K562 (cell line): ENCODE data around the gene INO80D.

Experiments used
- CBX5 ChIP-seq: IDR thresholded peaks from 2 replicates; pipeline ENCODE4 v1.6.1; 2014; ENCODE audit warnings: low read depth, borderline replicate concordance
- EHMT2 ChIP-seq: fragments of 450-650 bp; IDR thresholded peaks from 2 replicates; pipeline ENCODE4 v1.6.1; 2018; ENCODE audit warnings: antibody characterized with exemption
- ILF3 ChIP-seq: fragments of 450-650 bp; IDR thresholded peaks from 2 replicates; pipeline ENCODE4 v1.6.1; 2018; ENCODE audit warnings: antibody characterized with exemption, mild to moderate bottlenecking, moderate library complexity, borderline replicate concordance
- JUN ChIP-seq, 2 experiments: sonication (generic) in 1 of 2; formaldehyde crosslinking in 1 of 2; IDR thresholded peaks; 2 replicates each; pipeline versions ENCODE4 v1.6.1 to v1.8.0; 2012 to 2022; ENCODE audit warnings: borderline replicate concordance in 2 of 2, mild to moderate bottlenecking in 2 of 2, improper control_type of control experiment in 1 of 2, low read depth in 1 of 2, low read length in 1 of 2, missing genetic modification reagents in 1 of 2
- MXI1 ChIP-seq: IDR thresholded peaks from 2 replicates; pipeline ENCODE4 v1.6.1; 2011; ENCODE audit warnings: low read depth, mild to moderate bottlenecking, improper control_type of control experiment, low read length
- SP1 ChIP-seq: sonication (generic); formaldehyde crosslinking; IDR thresholded peaks from 2 replicates; pipeline ENCODE4 v1.8.1; 2022; ENCODE audit warnings: mild to moderate bottlenecking, missing genetic modification reagents
- ZNF324 ChIP-seq: fragments of 250-450 bp; sonication (Bioruptor Pico); IDR thresholded peaks from 2 replicates; pipeline ENCODE4 v1.4.0; 2020; ENCODE audit warnings: mild to moderate bottlenecking
- TF ChIP-seq, protein P1 (sequence below): fragments of 250-450 bp; sonication (Bioruptor Pico); IDR thresholded peaks from 2 replicates; pipeline ENCODE4 v1.5.0; 2021
- TF ChIP-seq, protein P2 (sequence below), 3 experiments: IDR thresholded peaks in 2 of 3; conservative IDR thresholded peaks in 1 of 3; 2 replicates each; pipeline ENCODE4 v1.5.1; 2011 to 2012; ENCODE audit warnings: low read length in 3 of 3, mild to moderate bottlenecking in 3 of 3, control low read depth in 2 of 3, improper control_type of control experiment in 1 of 3, inconsistent platforms in 1 of 3, low read depth in 1 of 3, mixed read lengths in 1 of 3, moderate library complexity in 1 of 3; ENCODE audit not compliant: insufficient read depth in 2 of 3
- TF ChIP-seq, protein P3 (sequence below): fragments of 450-650 bp; formaldehyde crosslinking; IDR thresholded peaks from 2 replicates; pipeline ENCODE4 v1.4.0; 2020; ENCODE audit warnings: mild to moderate bottlenecking, mixed read lengths
- TF ChIP-seq, protein P4 (sequence below), 2 experiments: IDR thresholded peaks; 2 replicates each; pipeline ENCODE4 v1.6.1; 2011; ENCODE audit warnings: borderline replicate concordance in 1 of 2, control low read depth in 1 of 2, low read depth in 1 of 2, low read length in 1 of 2, mild to moderate bottlenecking in 1 of 2, mixed read lengths in 1 of 2, moderate library complexity in 1 of 2; ENCODE audit not compliant: insufficient read depth in 1 of 2, insufficient read length in 1 of 2, poor library complexity in 1 of 2, severe bottlenecking in 1 of 2; ENCODE audit errors: extremely low read depth in 1 of 2

DNA sequence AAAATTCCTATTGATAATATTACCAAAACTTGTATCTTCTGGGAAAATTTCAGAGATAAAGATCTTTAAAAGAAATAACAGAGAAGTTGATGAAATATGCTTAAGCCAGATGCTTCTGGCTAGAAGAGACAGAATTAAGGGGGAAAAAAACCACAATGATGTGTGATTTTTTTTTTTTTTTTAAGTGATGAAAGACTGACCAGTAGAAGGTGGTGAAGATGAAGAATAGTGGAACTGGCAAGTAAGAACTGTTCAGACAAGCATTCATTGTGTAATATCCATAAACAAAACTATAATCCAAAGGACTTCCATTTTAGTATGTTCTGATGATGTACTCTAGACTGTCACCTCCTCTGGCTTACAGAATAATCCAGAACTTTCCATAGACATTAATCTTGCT lies 89.8 kb downstream of the INO80D start:
- TF ChIP-seq SP1, result no peak
- no peak for TF ChIP-seq ILF3
- TF ChIP-seq, protein P1, sequence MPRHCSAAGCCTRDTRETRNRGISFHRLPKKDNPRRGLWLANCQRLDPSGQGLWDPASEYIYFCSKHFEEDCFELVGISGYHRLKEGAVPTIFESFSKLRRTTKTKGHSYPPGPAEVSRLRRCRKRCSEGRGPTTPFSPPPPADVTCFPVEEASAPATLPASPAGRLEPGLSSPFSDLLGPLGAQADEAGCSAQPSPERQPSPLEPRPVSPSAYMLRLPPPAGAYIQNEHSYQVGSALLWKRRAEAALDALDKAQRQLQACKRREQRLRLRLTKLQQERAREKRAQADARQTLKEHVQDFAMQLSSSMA (CRISPR knock-in tag), result no peak
- no peak for TF ChIP-seq JUN (IDR thresholded peaks at IDR 0.05; ENCODE audit: borderline replicate concordance, low read depth, low read length)
- TF ChIP-seq JUN (CRISPR knock-in tag; IDR thresholded peaks at IDR 0.05; ENCODE audit: borderline replicate concordance), result no peak
- TF ChIP-seq, protein P2, sequence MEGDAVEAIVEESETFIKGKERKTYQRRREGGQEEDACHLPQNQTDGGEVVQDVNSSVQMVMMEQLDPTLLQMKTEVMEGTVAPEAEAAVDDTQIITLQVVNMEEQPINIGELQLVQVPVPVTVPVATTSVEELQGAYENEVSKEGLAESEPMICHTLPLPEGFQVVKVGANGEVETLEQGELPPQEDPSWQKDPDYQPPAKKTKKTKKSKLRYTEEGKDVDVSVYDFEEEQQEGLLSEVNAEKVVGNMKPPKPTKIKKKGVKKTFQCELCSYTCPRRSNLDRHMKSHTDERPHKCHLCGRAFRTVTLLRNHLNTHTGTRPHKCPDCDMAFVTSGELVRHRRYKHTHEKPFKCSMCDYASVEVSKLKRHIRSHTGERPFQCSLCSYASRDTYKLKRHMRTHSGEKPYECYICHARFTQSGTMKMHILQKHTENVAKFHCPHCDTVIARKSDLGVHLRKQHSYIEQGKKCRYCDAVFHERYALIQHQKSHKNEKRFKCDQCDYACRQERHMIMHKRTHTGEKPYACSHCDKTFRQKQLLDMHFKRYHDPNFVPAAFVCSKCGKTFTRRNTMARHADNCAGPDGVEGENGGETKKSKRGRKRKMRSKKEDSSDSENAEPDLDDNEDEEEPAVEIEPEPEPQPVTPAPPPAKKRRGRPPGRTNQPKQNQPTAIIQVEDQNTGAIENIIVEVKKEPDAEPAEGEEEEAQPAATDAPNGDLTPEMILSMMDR (IDR thresholded peaks at IDR 0.05 in 2 of 3, conservative IDR thresholded peaks at IDR 0.05 in 1 of 3; ENCODE audit: insufficient read depth in 2 of 3, low read depth in 1 of 3, low read length in 3 of 3), result no peak
- no peak for TF ChIP-seq CBX5
- TF ChIP-seq, protein P3, sequence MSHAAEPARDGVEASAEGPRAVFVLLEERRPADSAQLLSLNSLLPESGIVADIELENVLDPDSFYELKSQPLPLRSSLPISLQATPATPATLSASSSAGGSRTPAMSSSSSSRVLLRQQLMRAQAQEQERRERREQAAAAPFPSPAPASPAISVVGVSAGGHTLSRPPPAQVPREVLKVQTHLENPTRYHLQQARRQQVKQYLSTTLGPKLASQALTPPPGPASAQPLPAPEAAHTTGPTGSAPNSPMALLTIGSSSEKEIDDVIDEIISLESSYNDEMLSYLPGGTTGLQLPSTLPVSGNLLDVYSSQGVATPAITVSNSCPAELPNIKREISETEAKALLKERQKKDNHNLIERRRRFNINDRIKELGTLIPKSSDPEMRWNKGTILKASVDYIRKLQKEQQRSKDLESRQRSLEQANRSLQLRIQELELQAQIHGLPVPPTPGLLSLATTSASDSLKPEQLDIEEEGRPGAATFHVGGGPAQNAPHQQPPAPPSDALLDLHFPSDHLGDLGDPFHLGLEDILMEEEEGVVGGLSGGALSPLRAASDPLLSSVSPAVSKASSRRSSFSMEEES (CRISPR knock-in tag), result no peak
- TF ChIP-seq EHMT2, result no peak
- TF ChIP-seq, protein P4, sequence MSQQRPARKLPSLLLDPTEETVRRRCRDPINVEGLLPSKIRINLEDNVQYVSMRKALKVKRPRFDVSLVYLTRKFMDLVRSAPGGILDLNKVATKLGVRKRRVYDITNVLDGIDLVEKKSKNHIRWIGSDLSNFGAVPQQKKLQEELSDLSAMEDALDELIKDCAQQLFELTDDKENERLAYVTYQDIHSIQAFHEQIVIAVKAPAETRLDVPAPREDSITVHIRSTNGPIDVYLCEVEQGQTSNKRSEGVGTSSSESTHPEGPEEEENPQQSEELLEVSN (IDR thresholded peaks at IDR 0.05; ENCODE audit: borderline replicate concordance in 1 of 2, extremely low read depth in 1 of 2, insufficient read depth in 1 of 2, insufficient read length in 1 of 2, low read depth in 1 of 2, low read length in 1 of 2, poor library complexity in 1 of 2, severe bottlenecking in 1 of 2), result no peak
- no peak for TF ChIP-seq ZNF324 (CRISPR knock-in tag)
- TF ChIP-seq MXI1, result no peak
